ENCODE results near the gene B4GALT5.
"Not testable (repeated sequence)": the region's sequence is repeated elsewhere in the genome, so short reads cannot be mapped to it uniquely, and the experiment has no call there.

The B4GALT5 gene, protein sequence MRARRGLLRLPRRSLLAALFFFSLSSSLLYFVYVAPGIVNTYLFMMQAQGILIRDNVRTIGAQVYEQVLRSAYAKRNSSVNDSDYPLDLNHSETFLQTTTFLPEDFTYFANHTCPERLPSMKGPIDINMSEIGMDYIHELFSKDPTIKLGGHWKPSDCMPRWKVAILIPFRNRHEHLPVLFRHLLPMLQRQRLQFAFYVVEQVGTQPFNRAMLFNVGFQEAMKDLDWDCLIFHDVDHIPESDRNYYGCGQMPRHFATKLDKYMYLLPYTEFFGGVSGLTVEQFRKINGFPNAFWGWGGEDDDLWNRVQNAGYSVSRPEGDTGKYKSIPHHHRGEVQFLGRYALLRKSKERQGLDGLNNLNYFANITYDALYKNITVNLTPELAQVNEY

DNA sequence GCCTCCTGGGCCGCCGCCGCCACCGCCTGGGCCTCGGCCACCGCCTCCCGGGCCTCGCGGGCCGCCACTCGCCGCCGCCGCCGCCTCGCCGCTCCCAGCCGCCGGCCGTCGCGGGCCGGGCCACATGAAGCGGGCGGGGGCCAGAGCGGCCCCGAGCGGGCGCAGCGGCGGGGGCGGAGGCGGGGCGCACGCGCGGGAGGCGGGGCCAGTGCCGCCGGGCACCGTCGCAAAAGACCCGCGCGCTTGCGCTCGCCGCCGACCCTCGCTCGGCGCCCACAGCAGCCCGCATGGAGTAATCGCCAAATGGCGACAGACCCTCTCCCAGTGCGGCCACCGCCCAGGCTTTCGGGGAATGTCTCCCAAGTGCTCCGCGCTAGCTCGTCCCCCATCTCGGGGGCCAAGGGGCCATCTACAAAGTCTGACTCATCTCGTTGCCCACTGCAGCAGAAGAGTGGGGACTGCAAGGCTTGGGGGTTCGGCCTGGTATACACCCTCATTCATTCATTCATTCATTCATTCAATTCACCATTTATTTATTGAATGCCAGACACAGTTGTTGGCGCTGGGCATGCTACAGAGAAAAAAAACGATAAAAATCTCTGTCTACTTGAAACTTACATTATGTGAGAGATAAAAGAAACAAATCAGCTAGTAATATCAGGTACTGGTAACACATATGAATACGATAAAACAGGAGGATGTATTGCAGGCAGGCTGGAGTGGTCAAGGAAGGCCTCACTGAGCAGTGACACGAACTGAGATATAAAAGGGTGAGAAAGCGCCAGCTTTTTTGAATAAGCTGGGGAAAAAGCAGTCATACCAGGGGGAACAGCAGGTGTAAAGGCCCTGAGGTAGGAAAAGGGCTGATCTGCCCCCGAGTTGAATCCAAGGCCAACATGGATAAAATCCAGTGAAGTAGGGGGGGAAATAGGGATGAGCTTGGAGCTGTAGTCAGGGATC is at the start of gene B4GALT5:
B4GALT5 (minus strand) TSS at position 126 of the 960 bp plus-strand sequence. CDS start 188 bp downstream, outside the sequence.
- TF ChIP-seq, protein P1, sequence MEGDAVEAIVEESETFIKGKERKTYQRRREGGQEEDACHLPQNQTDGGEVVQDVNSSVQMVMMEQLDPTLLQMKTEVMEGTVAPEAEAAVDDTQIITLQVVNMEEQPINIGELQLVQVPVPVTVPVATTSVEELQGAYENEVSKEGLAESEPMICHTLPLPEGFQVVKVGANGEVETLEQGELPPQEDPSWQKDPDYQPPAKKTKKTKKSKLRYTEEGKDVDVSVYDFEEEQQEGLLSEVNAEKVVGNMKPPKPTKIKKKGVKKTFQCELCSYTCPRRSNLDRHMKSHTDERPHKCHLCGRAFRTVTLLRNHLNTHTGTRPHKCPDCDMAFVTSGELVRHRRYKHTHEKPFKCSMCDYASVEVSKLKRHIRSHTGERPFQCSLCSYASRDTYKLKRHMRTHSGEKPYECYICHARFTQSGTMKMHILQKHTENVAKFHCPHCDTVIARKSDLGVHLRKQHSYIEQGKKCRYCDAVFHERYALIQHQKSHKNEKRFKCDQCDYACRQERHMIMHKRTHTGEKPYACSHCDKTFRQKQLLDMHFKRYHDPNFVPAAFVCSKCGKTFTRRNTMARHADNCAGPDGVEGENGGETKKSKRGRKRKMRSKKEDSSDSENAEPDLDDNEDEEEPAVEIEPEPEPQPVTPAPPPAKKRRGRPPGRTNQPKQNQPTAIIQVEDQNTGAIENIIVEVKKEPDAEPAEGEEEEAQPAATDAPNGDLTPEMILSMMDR (IDR thresholded peaks at IDR 0.05; ENCODE audit: insufficient read depth, low read depth, low read length, missing control alignments): no peak
- peak within 1 kb of the TSS; percentile 79 for H3K4me3 ChIP-seq (ENCODE audit: low read length)
- peak; percentile 57 for DNase-seq (ENCODE audit: low read depth)

DNA sequence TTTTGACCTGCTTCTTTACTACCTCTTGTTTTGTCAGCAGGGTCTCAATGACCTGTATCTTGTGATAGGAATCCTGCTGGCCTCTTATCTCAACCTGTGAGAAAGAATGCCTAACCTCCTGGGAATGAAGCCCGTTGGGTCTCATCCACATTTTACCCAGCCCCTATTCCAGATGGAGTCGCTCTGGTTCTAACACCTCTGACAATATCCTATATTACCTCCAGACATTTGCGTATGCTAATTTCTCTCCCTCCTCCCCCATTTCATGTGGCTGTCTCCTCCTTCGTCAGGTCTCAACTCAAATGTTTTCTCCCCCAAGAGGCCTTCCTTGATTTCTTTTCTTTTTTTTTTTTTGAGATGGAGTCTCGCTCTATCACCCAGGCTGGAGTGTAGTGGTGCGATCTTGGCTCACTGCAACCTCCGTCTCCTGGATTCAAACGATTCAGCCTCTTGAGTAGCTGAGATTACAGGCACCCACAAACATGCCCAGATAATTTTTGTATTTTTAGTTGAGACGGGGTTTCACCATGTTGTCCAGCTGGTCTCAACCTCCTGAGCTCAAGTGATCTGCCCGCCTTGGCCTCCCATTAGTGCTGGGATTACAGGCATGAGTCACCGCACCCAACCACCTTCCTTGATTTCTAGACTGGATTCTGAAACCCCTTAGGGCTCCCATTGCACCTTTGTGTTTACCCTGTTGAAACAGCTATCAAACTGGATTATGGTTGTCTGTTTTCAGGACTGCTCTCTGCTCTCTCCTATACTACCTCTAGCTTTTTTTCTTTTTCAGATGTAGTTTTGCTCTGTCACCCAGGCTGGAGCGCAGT is 49.5 kb upstream of the B4GALT5 start:
- no peak overlapping the region for H3K4me3 ChIP-seq (ENCODE audit: low read length)
- TF ChIP-seq, protein P1 (IDR thresholded peaks at IDR 0.05; ENCODE audit: insufficient read depth, low read depth, low read length, missing control alignments): no peak
- peak; percentile 63 for DNase-seq (ENCODE audit: low read depth)

DNA sequence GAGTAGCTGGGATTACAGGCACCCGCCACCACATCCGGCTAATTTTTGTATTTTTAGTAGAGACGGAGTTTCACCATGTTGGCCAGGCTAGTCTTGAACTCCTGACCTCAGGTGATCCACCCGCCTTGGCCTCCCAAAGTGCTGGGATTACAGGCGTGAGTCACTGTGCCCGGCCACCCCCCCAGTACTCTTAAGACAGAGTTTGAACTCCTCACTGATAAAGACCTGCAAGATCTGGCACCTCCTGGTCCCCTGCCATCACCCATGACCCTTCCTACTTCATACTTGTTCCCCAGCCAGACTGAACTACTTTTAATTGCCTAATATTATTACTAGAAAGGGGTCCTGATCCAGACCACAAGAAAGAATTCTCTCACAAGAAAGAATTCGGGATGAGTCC is 48.2 kb upstream of the B4GALT5 start:
- DNase-seq (ENCODE audit: low read depth); H3K4me3 ChIP-seq (ENCODE audit: low read length): not testable (repeated sequence)

DNA sequence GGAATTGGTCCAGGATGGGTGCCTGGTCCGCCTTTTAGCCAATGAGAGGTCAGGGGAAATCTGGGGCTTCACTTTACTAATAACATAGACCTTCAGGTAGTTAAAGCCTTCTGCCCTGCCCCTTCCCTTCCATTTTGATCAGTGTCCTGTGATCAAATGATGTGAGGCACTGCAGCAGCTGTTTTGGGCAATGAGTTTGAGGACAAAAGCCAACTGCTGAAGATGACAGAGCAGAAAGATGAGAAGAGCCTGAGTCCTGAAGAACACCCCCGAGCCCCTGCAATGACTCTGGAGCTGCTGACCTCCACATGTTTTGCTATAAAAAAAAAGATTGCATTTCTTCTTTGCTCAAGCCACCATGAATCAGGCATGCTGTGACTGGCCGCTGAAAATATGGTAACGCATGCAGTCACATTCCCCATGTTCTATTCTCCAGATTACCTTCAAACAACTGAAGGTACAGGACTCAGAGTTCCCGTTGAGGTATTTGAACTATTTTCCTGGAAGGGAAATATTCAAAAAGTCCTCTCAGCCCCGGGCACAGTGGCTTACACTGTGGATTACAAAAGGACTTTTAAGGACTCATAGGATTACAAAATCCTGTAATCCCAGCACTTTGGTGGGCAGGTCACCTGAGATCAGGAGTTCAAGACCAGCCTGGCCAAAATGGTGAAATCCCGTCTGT is 45.7 kb upstream of the B4GALT5 start:
- DNase-seq (ENCODE audit: low read depth): no peak
- H3K4me3 ChIP-seq (ENCODE audit: low read length): no peak overlapping the region
- TF ChIP-seq, protein P1 (IDR thresholded peaks at IDR 0.05; ENCODE audit: insufficient read depth, low read depth, low read length, missing control alignments): no peak

DNA sequence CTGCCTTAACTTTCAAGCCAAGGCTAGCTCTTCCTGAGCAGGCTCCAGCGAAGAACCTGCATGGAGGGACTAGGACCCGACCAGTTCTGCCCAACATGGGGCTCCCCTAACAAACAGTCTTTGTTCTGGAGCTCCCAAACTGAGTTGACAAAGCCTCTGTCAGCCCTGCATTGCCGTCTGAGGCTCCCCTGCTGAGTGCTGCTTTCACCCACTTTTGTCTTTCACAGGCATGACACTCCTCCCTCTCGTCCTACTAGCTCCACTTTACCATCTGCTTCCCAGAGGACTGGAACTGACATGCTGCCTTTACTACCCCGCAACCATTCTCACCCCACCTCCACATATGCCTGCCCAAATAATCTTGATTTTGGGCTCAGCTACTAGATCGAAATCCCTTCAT is 45.1 kb upstream of the B4GALT5 start:
- no peak overlapping the region for H3K4me3 ChIP-seq (ENCODE audit: low read length)
- DNase-seq (ENCODE audit: low read depth): no peak
- TF ChIP-seq, protein P1 (IDR thresholded peaks at IDR 0.05; ENCODE audit: insufficient read depth, low read depth, low read length, missing control alignments): no peak

DNA sequence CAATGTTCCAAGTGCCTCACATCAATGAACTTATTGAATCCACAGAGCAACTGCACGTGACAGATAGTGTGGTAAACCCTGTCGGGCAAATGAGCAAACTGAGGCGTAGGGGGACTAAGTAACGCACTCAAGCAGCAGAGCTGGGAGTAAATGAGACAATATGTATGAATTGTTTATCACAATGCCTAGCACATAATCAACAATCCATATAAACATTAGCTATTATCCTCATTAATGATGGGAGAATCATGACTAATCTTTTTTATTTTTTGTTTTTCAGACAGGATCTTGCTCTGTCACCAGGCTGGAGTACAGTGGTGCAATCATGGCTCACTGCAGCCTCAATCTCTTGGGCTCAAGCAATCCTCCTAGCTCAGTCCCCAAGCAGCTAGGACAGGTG is 43.9 kb upstream of the B4GALT5 start:
- no peak for DNase-seq (ENCODE audit: low read depth)
- H3K4me3 ChIP-seq (ENCODE audit: low read length): no peak overlapping the region
- TF ChIP-seq, protein P1 (IDR thresholded peaks at IDR 0.05; ENCODE audit: insufficient read depth, low read depth, low read length, missing control alignments): no peak
